Ovary (tissue), 3 donors: ENCODE results near the gene SH3PXD2A.

ENCODE experiments used
- CTCF ChIP-seq, 3 donors: fragments of 450-650 bp in 2 of 3; fragments of 200-600 bp in 1 of 3; IDR thresholded peaks; one replicate each; pipeline versions ENCODE4 v1.5.1 to v1.8.0; 2016 to 2022; ENCODE audit warnings: antibody characterized with exemption in 3 of 3, mild to moderate bottlenecking in 1 of 3
- EP300 ChIP-seq: sonication (generic); formaldehyde crosslinking; IDR thresholded peaks from one replicate; pipeline ENCODE4 v1.6.1; 2017; ENCODE audit warnings: antibody characterized with exemption
- POLR2A ChIP-seq: fragments of 450-650 bp; IDR thresholded peaks from one replicate; pipeline ENCODE4 v1.6.1; 2017; ENCODE audit warnings: antibody characterized with exemption, mild to moderate bottlenecking, moderate library complexity
- donor health status: DM: no; HTN: no; CAD: no.

DNA sequence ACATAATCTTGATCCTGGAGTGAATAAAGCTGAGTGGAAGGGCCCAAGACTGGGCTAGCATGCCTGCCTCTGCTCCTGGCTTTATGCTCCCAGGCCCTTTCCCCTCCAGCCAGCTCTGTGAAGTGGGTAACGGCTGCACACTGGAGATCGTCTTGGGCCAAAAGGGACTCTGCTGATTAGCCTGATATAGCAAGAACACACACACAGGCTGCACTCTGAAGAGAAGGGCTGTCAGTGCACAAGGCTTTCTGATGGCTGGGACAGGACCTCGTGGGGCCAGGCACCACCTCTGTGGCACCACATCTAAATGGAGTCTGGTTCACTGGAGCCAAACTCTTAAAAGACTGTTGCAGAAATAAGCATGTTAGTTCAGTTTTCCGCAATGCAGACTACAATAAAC lies 200.5 kb downstream of the SH3PXD2A start:
- no peak for TF ChIP-seq POLR2A
- TF ChIP-seq CTCF (IDR thresholded peaks at IDR 0.05) = no peak
- no peak for TF ChIP-seq EP300
